ENCODE data around the gene GAL3ST3.
"Not testable (repeated sequence)": the region's sequence is repeated elsewhere in the genome, so short reads cannot be mapped to it uniquely, and the experiment has no call there.

GAL3ST3 gene

GRCh38 chr11:66044757-66045156, 4.2 kb downstream of the GAL3ST3 start:
- DNase-seq (ENCODE audit: low read depth in 3 of 3): no peak

GRCh38 chr11:66042996-66043906, 5.7 kb downstream of the GAL3ST3 start:
- no peak for DNase-seq (ENCODE audit: low read depth in 3 of 3)

GRCh38 chr11:66042227-66042995, 6.5 kb downstream of the GAL3ST3 start:
- no peak for DNase-seq (ENCODE audit: low read depth in 3 of 3)

- DNase-seq (ENCODE audit: low read depth in 3 of 3): no peak
These were observed 9.2 kb downstream of the GAL3ST3 start for GRCh38 chr11:66039765-66040164.

- no peak for DNase-seq (ENCODE audit: low read depth in 3 of 3)
These were observed 11.6 kb downstream of the GAL3ST3 start for GRCh38 chr11:66037327-66037726.

GRCh38 chr11:66036334-66036710, 12.6 kb downstream of the GAL3ST3 start:
- no peak for DNase-seq (ENCODE audit: low read depth in 3 of 3)

GRCh38 chr11:66035653-66036333, 13.2 kb downstream of the GAL3ST3 start:
- no peak for DNase-seq (ENCODE audit: low read depth in 3 of 3)

GRCh38 chr11:66032957-66033735, 15.8 kb downstream of the GAL3ST3 start:
- DNase-seq (ENCODE audit: low read depth in 3 of 3): no peak

GRCh38 chr11:66026017-66026529, 22.9 kb downstream of the GAL3ST3 start, which contains the start of gene CATSPER1:
Gene CATSPER1 (minus strand): TSS chr11:66026479. CDS start chr11:66026379, 100 bp downstream.
- DNase-seq (ENCODE audit: low read depth in 3 of 3): no peak

- DNase-seq (ENCODE audit: low read depth in 3 of 3): not testable (repeated sequence)
These were observed 25.8 kb downstream of the GAL3ST3 start for GRCh38 chr11:66023186-66023440.

- DNase-seq (ENCODE audit: low read depth in 3 of 3): peak; percentile 62 to 79 (median 68)
These were observed 26.4 kb downstream of the GAL3ST3 start for GRCh38 chr11:66022401-66023185.

- DNase-seq (ENCODE audit: low read depth in 3 of 3): no peak
These were observed 28.2 kb downstream of the GAL3ST3 start for GRCh38 chr11:66020618-66021357.

GRCh38 chr11:66020212-66020611, 28.7 kb downstream of the GAL3ST3 start:
- no peak for DNase-seq (ENCODE audit: low read depth in 3 of 3)

- DNase-seq (ENCODE audit: low read depth in 3 of 3): no peak
These were observed 31.6 kb downstream of the GAL3ST3 start for GRCh38 chr11:66017321-66017720.

- no peak for DNase-seq (ENCODE audit: low read depth in 3 of 3)
These were observed 32.2 kb downstream of the GAL3ST3 start for GRCh38 chr11:66016793-66017177.

GRCh38 chr11:66015936-66016792, 32.8 kb downstream of the GAL3ST3 start:
- no peak for DNase-seq (ENCODE audit: low read depth in 3 of 3)

GRCh38 chr11:66015454-66015881, 33.5 kb downstream of the GAL3ST3 start:
- DNase-seq (ENCODE audit: low read depth in 3 of 3): no peak

- no peak for DNase-seq (ENCODE audit: low read depth in 3 of 3)
These were observed 34.0 kb downstream of the GAL3ST3 start for GRCh38 chr11:66014804-66015453.
